DMS53 treated with DMSO at 0.1 percent for 48 hours (cell line): ENCODE measurements around the gene SYNGAP1.

Source experiments
- DNase-seq: peaks from one replicate; lab custom pipeline; 2025; ENCODE audit not compliant: unreplicated experiment; lab: John Stamatoyannopoulos, UW

Gene SYNGAP1

DNA sequence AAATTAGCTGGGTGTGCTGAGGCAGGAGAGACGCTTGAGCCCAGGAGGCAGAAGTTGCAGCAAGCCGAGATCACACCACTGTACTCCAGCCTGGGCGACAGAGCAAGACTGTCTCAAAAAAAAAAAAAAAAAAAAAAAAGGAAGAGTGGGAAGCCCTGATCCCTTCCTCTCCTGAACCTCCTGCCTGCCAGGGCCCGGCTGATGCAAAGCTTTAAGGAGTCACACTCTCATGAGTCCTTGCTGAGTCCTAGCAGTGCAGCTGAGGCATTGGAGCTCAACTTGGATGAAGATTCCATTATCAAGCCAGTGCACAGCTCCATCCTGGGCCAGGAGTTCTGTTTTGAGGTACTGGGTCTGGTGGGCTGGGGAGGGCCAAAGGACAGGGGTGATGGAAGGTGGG lies 15.1 kb downstream of the SYNGAP1 start:
- no peak for DNase-seq

DNA sequence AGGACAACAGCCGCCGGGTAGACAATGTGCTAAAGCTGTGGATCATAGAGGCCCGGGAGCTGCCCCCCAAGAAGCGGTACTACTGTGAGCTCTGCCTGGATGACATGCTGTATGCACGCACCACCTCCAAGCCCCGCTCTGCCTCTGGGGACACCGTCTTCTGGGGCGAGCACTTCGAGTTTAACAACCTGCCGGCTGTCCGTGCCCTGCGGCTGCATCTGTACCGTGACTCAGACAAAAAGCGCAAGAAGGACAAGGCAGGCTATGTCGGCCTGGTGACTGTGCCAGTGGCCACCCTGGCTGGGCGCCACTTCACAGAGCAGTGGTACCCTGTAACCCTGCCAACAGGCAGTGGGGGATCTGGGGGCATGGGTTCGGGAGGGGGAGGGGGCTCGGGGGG lies 17.8 kb downstream of the SYNGAP1 start:
- no peak for DNase-seq

GRCh38 chr6:33438978-33439594 lies 19.2 kb downstream of the SYNGAP1 start:
- no peak for DNase-seq

DNA sequence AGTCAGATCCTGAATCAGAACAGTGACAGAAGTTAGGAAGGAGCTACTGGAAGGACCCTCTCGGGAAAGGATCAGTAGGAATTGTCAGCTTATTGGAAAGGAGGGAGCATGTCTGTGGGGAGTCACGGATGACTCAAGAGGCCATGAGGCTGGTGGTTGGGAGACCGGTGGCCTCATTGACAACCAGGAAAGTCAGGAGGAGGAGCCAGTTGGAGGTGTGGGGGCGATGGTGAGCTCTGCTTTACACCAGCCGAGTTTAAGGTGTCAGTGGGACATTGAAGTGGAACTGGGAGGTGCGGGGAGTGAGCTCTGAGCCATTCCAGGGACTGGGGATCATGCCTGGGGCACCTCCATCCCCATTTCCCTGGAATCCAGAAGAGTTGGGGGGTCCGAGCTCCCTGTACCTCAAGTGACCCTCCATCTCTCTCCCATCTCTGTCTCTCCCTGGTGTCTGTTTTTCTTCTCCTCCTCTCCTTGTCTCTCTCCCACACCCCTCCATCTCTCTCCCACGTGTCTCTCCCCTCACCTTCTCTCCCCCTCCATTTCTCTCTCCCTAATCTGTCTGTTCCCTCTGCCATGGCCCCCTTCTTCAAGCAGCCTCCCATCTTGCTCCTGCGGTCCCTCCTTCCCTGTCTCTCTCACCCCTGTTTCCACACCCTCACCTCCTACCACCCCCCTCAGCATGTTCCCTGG lies 20.2 kb downstream of the SYNGAP1 start:
- DNase-seq, result no peak

GRCh38 chr6:33440649-33441309 lies 20.9 kb downstream of the SYNGAP1 start:
- no peak for DNase-seq

- DNase-seq, result no peak
Measured at GRCh38 chr6:33441457-33441856, 21.6 kb downstream of the SYNGAP1 start.

GRCh38 chr6:33442283-33442682 lies 22.4 kb downstream of the SYNGAP1 start:
- no peak for DNase-seq

DNA sequence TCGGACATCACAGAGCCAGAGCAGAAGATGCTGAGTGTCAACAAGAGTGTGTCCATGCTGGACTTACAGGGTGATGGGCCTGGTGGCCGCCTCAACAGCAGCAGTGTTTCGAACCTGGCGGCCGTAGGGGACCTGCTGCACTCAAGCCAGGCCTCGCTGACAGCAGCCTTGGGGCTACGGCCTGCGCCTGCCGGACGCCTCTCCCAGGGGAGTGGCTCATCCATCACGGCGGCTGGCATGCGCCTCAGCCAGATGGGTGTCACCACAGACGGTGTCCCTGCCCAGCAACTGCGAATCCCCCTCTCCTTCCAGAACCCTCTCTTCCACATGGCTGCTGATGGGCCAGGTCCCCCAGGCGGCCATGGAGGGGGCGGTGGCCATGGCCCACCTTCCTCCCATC lies 23.2 kb downstream of the SYNGAP1 start:
- no peak for DNase-seq

DNA sequence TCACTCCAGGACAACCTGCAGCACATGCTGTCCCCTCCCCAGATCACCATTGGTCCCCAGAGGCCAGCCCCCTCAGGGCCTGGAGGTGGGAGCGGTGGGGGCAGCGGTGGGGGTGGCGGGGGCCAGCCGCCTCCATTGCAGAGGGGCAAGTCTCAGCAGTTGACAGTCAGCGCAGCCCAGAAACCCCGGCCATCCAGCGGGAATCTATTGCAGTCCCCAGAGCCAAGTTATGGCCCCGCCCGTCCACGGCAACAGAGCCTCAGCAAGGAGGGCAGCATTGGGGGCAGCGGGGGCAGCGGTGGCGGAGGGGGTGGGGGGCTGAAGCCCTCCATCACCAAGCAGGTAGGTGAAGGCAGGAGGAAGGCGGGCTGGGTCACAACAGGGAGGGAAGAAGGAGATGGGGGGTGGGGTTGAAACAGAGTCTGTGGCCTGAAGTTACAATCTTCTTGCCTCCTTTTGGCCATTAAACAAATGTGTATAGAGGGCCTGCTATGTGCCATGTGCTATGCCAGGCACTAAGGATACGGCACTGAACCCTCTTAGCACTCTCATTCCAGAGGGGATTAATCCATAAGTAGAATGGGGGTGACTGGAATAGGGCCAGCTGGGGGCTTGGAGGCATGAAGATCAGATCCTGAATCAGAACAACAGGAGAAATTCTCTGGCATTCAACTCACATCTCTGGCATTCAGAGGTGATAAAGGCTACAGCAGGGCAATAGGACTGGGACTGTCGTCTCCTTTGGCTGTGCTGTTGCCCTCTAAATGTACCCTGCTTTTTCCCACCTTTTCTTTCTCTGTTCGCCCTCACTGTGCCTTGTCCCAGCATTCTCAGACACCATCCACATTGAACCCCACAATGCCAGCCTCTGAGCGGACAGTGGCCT lies 24.0 kb downstream of the SYNGAP1 start:
- no peak for DNase-seq

DNA sequence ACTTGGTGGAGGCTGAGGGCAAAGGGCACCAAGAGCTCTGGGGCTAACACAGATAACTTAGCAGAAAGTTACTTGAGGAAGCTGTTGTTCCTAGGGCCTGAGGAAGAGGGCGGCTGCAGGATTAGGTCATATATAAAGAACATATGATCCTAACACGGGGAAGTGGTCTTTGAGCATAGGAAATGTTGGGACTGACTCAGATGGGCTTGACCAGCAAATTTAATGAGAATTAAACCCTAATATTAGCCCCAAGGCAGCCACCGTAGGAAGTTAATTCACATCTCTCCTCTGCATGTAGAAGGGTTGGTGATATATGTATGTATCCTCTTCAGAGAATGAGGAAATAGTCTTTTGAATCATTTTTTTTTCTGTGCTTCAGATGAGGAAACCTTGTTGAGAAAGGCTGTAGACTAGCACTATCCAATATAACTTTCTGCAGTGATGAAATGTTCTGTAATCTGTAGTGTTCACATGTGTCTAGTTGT lies 25.3 kb downstream of the SYNGAP1 start:
- DNase-seq, result no peak

DNA sequence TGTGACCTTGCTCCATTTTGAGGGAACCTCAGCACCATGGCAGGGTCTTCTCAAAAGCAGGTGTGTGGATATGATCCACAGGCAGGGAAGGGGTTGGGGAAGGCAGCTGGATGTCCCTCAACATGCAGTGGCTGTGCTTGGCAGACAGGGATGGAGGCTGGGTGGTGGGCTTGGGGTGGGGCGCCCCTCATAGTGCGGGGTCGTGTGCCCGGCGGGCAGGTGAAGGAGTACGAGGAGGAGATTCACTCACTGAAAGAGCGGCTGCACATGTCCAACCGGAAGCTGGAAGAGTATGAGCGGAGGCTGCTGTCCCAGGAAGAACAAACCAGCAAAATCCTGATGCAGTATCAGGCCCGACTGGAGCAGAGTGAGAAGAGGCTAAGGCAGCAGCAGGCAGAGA lies 26.5 kb downstream of the SYNGAP1 start:
- DNase-seq, result no peak

DNA sequence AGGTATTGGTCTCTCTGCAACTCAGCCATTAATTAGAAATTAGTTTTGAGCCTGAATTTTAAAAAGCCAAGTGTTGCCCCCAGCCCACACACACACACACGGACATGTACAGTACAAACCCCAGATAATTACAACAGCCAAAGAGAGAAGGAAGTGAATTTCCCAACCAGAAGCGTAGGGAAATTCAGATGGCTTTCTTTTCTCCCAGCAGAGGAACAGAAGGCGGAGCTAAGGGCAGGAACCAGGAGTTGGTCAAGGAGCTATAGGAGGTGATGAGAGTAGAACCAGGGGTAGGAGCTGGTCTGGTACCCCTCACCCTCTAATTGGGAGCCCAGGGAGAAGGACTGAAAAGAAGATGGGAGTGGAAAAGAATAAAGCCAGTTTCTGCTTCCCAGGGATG lies 30.6 kb downstream of the SYNGAP1 start:
- DNase-seq, result no peak

- no peak for DNase-seq
Measured at GRCh38 chr6:33451606-33452005, 31.7 kb downstream of the SYNGAP1 start.

GRCh38 chr6:33452496-33452895 lies 32.6 kb downstream of the SYNGAP1 start:
- no peak for DNase-seq

DNA sequence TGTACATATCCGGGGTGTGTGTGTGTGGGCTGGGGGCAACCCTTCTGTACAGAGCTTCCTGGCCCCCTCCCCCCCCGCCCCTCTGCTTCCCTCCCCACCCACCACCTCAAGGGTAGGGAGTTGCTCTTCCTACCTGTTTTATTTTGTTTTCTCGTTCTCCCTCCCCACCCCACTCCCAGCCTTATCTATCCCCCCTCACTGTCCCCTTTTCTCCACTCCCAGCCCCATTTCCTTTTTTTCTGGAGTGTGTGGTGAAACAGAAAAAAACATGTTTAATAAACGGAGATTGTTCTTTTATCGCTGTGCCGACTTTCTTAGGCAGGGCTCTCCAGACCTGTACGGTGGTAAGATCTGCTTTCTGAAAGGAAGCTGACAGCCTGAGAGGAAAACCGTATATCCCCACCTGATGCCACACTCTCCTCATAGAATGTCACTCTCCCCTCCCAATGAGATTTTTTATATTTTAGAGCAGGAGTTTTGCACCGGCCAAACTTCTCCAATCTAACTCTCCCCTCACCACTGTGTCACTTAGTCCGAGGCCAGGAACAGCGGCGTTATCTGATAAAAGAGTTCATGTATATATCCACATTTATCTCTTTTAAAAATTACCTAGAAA lies 33.6 kb downstream of the SYNGAP1 start:
- no peak for DNase-seq

DNA sequence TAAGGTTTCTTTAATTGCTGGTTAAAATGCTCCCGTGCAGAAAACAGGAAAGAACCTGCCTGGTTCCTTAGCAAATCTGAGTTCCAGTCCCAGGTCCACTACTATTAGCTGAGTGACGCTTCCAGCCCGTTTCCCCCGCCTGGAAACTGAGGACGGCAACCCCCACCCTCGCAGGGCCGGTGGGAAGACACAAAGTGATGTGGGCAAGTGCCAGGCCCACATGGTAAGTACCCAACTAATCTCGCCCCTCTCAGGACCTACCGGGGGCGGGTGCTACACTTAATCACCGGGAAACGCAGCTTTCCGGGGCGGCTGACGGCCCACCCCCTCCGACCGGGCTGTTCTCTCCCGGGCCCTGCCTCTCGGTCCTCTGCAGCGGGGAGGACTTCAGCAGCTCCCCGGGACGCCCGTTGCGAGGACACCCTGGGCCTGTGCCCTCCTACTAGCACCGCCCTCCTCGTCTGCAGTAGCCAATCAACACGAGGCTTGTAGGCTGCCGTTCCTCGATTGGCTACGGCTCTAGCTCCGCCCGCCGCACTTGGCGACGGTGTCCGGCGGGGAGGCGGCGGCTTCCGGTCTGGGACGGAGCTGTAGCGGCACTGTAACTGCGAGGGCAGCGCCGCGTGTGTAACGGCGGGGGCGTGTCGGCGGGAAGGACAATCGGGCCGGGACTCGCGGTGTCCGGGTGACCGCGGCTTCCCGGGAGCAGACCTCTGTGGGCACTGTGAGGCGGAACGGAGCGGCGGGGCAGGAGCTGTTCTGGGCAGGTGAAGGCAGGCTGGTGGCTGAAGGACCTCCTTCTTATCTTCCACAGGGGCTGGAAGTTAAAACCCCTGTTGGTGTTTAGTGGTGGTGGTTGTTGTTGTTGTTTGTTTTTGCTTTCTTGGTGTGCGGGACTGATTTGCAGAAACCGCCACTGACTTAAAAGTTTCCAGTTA lies 34.4 kb downstream of the SYNGAP1 start, which contains the start of gene ZBTB9:
ZBTB9 (plus strand) TSS at position 568 of the 938 bp plus-strand sequence. CDS start 525 bp downstream, outside the sequence.
- peak; percentile 98 for DNase-seq

DNA sequence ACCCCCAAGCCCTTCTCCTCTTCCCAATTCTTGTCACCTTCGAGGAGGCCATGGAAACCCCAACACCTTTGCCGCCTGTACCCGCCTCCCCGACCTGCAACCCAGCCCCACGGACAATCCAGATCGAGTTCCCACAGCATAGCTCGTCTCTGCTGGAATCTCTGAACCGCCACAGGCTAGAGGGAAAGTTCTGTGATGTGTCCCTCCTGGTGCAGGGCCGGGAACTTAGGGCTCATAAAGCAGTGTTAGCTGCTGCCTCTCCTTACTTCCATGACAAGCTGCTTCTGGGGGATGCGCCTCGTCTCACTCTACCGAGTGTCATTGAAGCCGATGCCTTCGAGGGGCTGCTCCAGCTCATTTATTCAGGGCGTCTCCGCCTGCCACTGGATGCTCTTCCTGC lies 35.2 kb downstream of the SYNGAP1 start:
- DNase-seq, result no peak

GRCh38 chr6:33456156-33456555 lies 36.3 kb downstream of the SYNGAP1 start:
- DNase-seq, result no peak

- DNase-seq, result no peak
Measured at GRCh38 chr6:33458676-33459075, 38.8 kb downstream of the SYNGAP1 start.

GRCh38 chr6:33459226-33459625 lies 39.4 kb downstream of the SYNGAP1 start:
- DNase-seq, result no peak
